NCI-H526 (cell line): Measurements from ENCODE around the gene PPP4R2.

Source experiments
- DNase-seq, 2 experiments: peaks; one replicate each; lab custom pipeline; 2025; lab: John Stamatoyannopoulos, UW

Gene PPP4R2

DNA sequence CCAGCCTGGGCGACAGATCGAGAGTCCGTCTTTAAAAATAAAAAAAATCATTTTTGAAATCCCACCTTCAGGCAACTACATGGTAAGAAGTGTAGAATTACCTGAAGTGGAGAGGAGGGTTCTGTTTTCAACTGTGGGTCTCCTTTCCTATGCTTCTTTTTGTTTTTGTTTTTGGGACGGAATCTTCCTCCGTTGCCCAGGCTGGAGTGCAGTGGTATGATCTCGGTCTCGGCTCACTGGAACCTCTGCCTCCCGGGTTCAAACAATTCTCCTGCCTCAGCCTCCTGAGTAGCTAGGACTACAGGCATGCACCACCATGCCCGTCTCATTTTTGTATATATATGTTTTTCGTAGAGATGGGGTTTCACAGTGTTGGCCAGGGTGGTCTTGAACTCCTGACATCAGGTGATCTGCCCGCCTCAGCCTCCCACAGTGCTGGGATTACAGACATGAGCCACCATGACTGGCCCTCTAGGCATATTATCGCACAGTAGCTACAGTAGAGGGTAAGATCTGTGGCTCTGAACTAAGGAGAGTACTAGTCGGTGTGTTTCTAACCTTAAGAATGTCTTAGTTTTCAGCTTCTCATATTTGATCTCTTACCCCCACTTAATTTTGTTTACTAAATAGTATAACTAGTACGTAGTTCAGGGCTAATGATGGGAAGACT, 73.3 kb downstream of the PPP4R2 start:
- DNase-seq: no peak

DNA sequence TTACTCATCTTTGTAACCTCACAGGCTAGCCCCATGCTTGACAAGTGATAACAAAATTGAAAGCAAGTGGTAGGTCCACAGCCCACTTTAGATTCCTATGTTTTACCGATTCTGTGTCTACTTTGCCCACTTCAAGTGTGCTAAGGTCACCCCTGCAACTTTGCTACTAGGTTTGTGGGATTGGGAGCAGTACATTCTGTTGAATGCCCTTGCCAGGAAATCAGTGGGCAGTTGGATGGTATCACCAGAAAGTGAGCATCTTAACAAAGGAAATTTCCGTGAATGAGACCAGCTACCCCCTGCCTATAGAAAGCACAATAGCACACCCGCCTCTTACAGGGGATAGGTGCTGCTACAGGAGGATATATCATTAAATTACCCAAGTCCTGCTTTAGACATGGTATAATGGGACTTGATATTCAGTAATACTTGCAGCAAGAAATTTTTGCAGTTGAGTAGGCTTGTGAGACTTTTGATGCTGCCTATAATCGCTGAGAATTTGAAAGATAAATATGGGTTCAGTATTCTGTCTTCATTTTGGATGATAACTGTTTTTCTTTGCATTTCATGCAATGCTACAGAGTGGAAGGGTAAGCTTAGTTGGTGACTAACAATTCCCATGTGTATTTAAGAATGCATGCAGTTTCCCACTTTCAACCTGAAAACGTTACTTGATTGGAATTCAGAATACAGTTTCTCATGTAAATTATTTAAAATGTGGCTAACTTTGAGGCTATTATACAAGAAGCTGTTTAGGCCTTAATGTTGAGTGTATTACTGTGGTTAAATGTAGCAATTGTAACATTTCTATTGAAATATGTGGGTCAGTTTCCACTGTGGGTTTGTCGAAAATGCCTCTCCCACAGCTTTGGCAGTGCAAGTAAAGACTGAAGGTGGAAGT, 74.3 kb downstream of the PPP4R2 start:
- DNase-seq: no peak

- no peak for DNase-seq
These were observed 75.3 kb downstream of the PPP4R2 start for GRCh38 chr3:73071952-73072351.

DNA sequence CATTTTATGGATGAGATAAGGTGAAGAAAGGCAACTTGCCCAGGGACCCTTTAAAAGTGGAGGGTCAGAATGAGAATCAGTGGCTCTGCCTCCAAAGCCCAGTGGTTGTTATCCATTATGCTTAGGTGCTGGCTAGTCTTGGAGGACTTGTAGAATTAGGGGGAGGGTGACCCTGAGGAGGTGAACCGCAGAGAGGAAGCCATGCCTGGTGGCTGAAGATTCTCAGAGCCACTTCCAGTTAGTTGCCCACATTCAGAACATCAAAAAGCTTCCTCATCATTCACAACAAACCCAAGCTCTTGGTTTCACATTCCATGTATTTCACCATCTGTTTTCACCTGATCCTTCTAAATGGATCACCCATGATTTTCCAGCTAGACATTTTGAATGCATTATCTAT, 76.0 kb downstream of the PPP4R2 start:
- no peak for DNase-seq

DNA sequence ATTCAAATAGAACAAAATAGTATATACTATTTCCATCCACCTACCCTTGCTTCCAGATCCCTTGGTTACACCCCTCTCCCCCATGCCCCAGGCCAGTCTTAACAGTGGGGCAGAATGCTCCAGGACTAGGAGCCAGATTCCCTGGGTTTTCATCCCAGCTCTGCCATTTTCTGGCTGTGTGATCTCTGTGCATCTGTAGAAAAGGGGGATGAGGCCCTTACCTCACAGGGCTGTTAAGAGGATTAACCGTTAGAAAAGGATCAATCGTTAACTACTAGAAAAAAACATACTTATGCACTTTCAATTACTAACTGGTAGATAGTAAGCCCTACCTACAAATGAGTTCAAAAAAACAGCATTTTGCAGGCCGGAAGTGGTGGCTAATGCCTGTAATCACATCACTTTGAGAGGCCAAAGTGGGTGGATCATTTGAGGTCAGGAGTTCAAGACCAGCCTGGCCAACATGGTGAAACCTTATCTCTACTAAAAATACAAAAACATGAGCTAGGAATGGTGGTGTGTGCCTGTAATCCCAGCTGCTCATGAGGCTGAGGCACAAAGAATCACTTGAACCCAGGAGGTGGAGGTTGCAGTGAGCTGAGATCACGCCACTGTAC, 76.6 kb downstream of the PPP4R2 start:
- no peak for DNase-seq

DNA sequence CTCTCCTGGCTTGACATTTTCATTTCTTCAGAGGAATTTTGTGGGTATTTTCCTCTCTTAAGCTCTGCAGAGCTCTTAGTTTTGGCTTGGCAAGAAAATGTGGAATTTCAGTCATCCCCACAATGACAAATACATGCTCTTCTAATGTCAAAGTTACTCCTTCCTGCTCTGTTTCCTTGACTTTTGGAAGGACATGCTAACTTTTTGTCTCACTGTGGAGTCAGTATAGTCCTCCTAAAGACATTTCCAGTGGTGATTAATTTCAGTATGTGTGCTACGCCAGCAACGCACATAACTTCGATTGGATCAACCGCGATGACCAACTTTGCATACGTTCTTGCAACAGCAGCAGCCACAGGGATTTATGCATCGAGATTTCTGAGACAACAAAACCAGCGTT, 78.2 kb downstream of the PPP4R2 start:
- peak in 1 of 2 experiments; percentile 8 for DNase-seq

DNA sequence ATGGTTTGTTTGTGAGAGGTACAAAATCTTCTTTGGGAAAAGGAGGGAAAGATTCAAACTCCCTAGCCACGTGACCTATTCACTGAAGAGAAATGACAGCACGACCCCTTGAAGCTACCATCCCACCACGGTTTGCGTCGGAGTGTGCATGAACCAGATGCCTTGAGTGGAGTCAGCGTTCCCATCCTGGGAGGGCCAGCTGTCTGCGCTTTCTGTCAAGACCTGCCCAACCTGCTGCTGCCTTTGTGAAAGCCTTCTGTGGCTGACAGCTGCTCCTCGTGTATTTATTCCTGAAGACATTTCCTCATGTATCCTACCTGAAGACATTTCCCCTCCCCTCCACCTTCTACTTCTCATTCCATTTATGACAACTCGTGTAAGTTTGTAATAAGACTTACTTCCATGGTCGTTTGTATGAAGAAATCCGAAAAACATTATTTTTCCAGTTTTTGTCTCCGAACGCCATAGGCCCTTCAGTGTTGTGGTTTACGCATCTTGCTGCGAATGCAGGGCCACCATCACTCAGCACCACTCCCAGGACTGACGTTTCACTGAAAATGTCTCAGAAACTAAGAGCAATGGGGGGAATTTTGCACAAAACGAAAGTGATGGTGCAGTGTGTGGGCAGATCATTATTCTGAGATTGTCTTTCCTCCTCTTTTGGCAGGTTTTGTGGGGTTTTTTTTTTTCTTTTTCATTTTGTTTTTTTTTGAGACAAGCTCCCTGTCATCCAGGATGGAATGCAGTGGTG, 83.8 kb downstream of the PPP4R2 start:
- DNase-seq: no peak

GRCh38 chr3:73081140-73081539, 84.5 kb downstream of the PPP4R2 start:
- DNase-seq: no peak

DNA sequence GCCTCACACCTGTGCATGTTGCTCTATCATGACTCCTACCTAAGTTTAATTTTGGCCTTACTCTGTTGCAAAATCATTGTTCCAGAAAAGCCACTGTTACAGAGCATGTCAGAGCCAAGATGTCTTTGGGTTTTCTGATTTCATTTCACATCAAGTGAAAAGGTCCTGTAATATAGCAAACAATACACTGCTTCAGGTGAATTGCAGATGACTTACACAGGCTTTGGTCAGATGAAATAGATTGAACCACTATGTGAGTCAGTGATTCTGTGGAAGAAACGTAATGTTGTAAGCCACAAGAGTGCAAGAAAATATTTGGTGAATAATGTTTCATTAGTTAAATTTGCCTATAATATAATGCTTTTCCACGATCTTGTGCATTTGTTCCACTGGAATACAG, 87.6 kb downstream of the PPP4R2 start:
- no peak for DNase-seq

DNA sequence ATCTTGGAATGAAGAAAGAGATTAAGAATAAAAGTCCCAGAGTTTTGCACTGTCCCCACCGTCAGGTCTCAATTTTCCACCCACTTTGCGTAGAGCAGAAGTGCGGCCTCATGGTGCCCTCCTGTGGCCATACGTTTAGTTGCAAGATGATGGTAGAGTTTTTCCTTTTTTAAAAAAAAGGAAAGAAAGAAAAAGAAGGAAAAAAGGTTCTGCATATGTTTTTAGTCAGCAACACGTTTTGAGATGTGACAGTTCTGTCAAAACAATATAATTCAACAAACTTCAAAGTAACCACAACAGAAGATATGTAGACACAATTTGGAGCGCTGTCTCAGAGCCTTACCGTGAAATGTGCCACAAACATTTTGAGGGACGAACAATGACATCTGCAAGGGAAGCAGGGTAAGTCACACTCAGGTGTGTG, 89.5 kb downstream of the PPP4R2 start:
- peak in 1 of 2 experiments; percentile 43 for DNase-seq

DNA sequence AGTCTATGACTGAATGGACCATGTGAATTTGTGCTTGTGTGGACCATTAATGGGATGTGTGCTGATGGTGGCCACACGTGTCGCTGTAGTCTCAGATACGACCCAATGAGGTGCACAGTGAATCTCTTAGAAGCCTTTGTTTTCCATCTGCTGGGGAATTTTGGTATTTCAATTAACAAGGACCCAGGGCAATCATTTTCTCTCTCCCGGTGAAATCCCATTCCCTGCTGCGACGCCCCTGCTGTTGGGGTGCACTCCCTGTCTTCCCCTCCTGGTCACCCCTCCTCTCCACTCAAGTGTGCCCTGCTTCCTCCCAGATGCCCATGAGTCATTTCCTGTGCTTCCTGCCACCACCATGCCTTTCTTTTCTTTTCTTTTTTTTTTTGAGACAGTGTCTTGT, 97.5 kb downstream of the PPP4R2 start:
- DNase-seq: peak; percentile 51 to 72

DNA sequence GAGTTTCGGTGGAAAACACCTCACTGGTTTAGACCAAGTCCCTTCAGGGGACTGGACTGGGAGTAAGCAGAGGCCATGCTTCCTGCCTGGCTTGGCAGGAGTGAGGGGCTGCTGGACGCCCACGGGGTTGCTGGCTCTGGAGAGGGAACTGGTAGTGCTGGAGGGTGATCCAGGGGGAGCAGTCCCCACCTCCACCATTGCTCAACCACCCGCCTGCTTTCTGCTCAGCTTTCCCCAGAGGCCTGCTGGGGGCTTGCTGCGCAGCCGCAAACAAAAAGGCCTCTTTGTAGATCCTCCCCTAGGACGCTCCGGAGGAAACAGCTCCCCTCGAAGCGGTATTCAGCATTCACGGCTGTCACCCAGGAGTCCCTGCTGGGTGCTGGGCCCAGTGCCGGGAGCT, 98.3 kb downstream of the PPP4R2 start:
- DNase-seq: no peak

GRCh38 chr3:73096169-73096568, 99.6 kb downstream of the PPP4R2 start:
- DNase-seq: no peak

GRCh38 chr3:73098026-73098425, 101.4 kb downstream of the PPP4R2 start:
- no peak for DNase-seq

DNA sequence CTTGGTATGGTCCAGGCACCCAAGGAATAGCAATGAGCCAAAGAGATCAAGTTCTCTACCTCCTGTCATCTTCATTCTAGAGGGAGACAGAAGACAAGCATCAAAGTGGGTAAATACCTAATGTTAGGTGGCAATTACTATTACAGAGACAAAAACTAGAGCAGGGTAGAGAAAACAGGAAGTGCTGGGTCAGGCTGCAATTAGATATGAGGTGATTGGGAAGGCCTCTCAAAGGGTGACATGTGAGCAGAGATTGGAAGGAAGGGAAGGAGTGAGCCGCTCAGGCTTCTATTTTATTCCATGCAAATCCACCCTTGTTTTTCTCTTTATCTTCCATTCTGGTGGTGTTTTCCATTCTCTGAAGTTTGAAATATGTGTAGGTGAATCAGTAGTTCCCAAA, 102.3 kb downstream of the PPP4R2 start:
- DNase-seq: no peak

GRCh38 chr3:73100741-73101559, 104.3 kb downstream of the PPP4R2 start:
- DNase-seq: peak; percentile 68 to 91

GRCh38 chr3:73101881-73102280, 105.3 kb downstream of the PPP4R2 start:
- DNase-seq: no peak

- DNase-seq: no peak
These were observed 110.6 kb downstream of the PPP4R2 start for GRCh38 chr3:73107215-73107614.

- DNase-seq: peak in 1 of 2 experiments; percentile 5
These were observed 111.1 kb downstream of the PPP4R2 start for GRCh38 chr3:73107676-73108187.

DNA sequence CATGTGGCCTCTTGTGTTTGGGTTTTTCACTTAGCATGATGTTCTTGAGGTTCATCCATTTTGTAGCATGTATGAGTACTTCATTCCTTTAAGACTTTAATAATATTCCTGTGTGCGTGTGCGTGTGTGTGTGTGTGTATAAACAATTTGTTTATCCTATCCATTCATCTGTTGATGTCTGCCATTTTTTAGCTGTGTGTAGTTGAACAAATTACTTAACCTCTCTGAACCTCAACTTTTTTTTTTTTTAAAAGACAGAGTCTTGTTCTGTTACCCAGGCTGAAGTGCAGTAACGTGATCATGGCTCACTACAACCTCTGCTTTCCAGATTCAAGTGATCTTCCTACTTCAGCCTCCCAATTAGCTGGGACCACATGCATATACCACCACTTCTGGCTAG, 112.1 kb downstream of the PPP4R2 start:
- no peak for DNase-seq

DNA sequence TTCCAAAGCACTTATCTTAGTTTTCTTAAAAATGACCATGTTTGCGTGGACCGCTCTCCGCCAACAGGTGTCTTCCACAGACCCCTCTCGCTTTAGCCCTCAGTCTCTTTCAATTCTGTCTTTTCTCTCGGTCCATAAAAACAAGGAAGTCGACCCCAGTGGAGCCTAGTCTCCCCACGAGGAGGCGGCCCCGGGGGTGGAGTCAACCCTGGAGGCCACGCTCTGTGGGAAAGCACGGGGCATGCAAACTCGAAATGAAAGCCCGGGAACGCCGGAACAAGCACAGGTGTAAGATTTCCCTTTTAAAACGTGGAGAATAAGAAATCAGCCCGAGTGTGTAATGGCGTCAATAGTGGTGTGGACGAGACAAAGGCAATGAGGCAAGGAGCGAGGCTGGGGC, 113.9 kb downstream of the PPP4R2 start:
- no peak for DNase-seq
